ENCODE results near the gene NXPH3.

DNA sequence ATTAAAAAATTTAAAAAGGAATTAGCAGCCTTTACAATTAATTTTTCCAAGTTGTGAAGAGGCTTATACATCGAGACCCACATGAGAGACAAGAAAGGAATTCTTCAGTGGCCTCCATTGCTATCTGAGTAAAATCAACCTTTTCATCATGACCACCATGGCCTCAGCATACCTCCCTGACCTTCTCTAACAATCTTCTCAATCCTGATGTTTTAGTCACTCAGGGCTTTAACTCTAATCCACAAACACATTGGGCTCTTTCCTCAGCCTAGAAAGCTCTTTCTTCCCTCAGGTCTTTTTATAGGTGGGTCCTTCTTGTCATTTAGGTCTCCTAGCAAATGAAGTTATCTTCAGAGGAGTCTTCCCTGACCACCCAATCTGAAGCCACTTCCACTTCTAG, 55.8 kb downstream of the NXPH3 start:
- TF ChIP-seq POLR2A (IDR thresholded peaks at IDR 0.05; ENCODE audit: insufficient read depth in 1 of 2, low read depth in 2 of 2, low read length in 2 of 2) (no peak), HOXA7 (CRISPR knock-in tag; IDR thresholded peaks at IDR 0.05) (no peak), ZNF670 (CRISPR knock-in tag; IDR thresholded peaks at IDR 0.05; ENCODE audit: borderline replicate concordance) (no peak)
- TF ChIP-seq, protein P1, sequence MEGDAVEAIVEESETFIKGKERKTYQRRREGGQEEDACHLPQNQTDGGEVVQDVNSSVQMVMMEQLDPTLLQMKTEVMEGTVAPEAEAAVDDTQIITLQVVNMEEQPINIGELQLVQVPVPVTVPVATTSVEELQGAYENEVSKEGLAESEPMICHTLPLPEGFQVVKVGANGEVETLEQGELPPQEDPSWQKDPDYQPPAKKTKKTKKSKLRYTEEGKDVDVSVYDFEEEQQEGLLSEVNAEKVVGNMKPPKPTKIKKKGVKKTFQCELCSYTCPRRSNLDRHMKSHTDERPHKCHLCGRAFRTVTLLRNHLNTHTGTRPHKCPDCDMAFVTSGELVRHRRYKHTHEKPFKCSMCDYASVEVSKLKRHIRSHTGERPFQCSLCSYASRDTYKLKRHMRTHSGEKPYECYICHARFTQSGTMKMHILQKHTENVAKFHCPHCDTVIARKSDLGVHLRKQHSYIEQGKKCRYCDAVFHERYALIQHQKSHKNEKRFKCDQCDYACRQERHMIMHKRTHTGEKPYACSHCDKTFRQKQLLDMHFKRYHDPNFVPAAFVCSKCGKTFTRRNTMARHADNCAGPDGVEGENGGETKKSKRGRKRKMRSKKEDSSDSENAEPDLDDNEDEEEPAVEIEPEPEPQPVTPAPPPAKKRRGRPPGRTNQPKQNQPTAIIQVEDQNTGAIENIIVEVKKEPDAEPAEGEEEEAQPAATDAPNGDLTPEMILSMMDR (CRISPR knock-in tag; IDR thresholded peaks at IDR 0.05), result no peak

Measured in HepG2 (cell line).